Activated CD4-positive, alpha-beta T cell treated with anti-CD3 and anti-CD28 coated beads for 1 hour (primary cell): ENCODE data around the gene ADGRD2.

Source experiments
- DNase-seq: peaks from one replicate; pipeline ENCODE4 v3.0.0-alpha.2; 2020

ADGRD2 gene

DNA sequence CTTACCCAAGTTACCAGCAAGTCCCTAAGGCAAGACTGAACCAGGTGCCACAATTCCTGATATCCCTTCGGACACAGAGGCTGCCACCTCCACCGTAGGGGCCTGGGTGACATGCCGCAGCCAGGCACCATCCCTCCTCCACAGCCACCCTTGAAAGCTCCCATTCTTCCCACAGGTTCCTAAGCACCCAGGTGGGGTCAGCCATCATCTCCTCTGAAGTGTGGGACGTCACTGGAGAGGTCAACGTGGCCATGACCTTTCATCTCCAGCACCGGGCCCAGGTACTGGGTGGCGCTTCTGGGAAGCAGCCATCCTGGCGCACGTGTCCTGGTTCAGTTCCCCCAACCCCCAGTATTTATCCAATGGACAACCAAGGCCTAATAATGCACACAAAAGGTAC lies 8.2 kb downstream of the ADGRD2 start:
- DNase-seq, result no peak

DNA sequence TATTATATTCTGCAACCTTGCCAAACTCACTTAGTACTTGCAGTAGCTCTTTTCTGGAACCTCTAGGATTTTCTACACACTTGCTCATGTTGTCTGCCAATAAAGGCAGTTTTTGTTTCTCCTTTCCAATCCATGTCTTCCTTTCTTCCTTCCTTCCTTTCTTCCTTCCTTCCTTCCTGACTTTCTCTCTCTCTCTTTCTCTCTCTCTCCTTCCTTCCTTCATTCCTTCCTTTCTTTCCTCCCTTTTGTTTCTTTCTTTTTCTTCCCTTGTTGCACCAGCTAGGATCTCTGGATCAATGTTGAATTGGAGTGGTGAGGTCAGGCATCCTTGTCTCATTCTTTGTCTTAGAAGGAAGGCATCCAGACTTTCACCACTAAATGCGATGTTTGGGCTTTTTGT lies 12.5 kb downstream of the ADGRD2 start:
- no peak for DNase-seq

DNA sequence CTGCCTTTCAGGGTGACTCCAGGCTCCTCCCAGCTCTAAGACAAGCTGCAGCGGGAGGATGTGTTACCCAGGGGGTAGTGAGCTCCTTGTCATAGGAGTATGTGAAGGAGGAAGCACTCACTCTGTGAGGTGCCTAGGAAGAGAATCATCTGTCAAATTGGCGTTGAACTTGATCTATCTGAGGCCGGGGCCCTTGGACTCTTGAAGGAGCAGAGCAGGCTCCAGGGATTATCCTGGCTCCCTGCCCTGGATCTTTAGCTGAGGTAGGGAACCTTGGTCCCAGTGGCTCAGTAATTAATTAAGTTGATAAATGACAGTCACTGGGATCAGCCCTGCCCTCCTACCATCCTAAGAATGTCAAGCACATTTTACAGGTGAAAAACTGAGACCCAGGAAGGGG lies 15.5 kb downstream of the ADGRD2 start:
- DNase-seq, result no peak

DNA sequence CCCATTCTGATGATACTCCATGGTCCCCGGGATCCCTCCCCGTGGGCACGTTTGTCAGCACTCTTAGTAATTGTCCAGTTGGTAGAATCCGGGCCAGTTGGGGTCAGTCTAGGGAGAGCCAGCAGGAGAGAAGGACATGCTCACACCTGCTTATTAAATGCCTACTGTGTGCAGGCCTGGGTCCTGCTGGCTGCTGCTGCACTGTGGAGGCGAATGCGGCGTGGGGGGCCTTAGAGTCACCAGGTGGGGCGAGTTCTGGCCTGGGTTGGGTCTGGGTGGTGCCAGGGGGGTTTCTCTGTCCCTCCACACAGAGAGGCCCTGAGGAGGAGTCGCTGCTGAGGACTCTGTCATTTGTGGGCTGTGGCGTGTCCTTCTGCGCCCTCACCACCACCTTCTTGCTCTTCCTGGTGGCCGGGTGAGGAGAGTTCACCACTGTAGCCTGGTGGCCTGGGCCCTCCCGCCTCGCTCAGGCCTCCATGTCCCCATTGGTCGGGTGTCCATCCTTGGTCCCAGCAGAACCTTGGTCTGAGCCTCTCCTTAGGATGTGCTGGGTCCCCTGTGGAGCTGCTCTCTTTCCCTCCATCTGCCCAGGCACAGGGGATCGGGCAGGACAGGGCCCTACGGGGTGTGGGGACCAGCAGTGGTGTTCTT lies 17.3 kb downstream of the ADGRD2 start:
- no peak for DNase-seq

DNA sequence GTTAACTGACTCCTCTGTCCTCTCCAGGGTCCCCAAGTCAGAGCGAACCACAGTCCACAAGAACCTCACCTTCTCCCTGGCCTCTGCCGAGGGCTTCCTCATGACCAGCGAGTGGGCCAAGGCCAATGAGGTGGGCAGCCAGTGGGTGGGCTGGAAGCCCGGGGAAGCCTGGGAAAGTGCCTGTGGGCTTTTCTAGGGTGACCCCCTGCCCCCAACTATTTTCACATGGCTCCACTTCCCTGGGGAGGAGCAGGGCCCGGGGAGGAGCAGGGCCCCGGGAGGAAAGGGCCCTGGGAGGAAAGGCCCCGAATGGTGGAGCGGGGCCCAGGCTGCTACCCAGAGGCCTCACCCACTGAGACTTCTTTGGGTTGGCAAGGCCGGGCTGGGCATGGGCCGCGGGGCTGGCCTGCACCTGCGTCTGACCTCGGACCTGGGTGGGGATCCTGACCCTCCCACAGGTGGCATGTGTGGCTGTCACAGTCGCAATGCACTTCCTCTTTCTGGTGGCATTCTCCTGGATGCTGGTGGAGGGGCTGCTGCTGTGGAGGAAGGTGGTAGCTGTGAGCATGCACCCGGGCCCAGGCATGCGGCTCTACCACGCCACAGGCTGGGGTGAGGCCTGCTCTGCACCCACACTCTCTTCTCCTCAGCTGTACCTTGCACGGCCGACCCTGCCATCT lies 17.9 kb downstream of the ADGRD2 start:
- DNase-seq, result no peak

DNA sequence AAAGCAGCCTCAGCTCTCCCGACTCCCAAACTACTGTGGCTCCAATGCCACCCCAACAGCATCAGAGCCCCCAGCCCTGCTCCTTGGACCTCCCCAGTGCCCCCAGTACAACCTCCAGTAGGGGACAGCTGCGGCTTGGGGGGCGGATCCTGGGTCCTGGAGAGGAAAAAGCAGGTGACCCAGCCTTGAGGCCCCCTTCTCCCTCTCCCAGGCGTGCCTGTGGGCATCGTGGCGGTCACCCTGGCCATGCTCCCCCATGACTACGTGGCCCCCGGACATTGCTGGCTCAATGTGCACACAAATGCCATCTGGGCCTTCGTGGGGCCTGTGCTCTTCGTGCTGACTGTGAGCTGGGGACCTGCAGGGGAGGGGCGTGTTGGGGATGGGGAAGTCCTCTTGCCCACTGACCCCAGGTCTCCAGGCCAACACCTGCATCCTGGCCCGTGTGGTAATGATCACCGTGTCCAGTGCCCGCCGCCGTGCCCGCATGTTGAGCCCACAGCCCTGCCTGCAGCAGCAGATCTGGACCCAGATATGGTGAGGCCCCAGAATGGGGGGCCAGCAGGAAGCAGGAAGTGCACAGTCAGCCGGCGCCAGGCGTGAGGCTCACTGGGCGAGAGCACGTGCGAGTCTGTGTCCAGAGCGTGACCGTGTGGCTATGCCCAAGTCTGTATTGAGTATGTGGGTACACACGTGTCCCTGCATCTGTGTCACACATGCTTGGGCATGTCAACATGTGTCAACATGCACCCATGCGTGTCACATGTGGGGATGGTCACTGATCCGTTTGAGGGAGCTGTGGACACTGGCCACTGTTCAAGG lies 19.0 kb downstream of the ADGRD2 start:
- DNase-seq, result no peak

DNA sequence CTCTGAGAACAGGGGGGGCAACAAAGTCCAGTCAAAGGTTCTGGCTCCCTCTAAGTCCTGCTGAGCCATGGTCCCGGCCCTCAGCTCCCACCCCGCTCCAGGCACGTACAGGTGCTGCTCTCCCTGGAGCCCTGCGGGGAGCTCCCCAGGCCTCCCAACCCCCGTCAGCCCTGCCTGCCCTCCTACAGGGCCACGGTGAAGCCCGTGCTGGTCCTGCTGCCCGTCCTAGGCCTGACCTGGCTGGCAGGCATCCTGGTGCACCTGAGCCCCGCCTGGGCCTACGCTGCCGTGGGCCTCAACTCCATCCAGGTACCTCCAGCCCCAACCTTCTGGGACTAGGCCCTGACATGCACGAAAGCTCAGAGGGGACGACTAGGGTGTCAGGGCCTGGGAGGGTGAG lies 20.1 kb downstream of the ADGRD2 start:
- no peak for DNase-seq

DNA sequence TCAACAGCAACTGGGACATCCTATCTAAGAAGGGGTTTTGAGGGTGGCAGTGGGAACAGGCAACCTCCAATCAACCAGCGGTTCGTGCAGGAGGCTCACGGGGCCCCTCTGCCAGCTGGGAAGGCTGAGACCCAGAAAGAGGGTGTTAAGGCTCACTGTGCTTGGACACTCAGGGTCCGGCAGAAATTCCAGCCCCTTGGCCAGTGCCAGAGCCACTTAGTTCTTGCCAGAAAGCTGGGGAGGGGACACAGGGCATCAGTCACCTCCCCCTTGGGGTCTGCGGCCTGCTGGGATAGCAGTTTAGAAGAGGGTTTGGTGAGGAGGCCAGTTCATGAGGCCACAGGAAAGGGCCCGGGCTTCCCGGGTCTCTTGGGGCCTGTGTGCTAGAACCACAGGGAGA lies 20.5 kb downstream of the ADGRD2 start:
- no peak for DNase-seq

DNA sequence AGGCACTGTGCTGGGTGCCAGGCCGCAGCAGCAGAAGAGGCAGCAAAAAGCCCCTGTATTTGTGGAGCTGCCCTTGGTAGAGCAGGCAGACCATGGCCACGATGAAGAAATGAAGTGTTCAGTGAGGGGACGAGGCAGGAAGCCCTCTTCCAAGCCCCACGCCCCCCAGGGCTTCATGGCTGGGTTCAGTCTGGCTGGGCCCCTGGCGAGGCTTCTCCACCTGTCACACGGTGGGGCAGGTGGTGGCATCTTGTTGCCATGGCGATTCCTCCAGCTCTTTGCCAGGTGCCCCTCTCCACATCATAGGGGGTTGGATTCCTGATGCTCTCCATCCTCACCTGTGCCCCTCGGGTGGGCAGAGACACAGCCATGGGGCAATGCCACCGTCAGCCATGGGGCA lies 21.5 kb downstream of the ADGRD2 start:
- no peak for DNase-seq

DNA sequence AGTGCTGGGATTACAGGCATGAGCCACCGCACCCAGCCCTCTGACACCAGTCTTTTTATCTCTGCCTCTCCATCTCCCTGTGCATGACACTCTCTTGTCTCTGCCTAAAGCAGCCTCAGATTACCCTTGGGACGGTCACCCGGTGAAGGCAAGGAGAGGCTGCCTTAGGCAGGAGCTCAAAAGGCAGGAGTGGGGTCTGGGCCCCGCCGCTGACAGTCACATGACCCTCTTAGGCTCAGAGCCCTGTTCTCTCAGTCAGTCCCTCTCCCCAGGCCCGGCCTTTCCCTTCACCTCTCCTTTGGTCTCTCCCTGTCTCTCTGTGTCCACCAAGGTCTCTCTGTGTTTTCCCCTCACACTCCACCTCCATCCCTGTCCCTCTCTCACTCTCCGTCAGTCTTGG lies 22.5 kb downstream of the ADGRD2 start:
- DNase-seq, result no peak

DNA sequence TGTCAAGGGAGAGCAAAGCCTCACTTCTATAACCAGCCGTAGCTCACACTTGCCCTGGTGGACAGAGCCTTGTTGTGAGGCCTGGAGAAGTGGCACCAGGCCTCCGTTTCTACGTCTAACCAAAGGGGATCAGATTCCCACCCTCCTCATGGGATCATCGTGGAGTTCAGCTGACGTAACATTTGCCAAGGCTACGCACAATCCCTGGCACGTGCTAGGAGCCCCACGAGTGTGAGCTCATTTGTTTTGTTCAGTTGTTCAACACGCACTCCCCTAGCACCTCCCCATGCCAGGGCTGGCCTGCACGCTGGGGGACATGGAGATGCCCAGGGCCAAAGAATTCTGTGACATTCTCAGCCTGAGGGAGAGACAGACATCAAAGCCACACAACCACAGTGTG lies 23.1 kb downstream of the ADGRD2 start:
- DNase-seq, result no peak

DNA sequence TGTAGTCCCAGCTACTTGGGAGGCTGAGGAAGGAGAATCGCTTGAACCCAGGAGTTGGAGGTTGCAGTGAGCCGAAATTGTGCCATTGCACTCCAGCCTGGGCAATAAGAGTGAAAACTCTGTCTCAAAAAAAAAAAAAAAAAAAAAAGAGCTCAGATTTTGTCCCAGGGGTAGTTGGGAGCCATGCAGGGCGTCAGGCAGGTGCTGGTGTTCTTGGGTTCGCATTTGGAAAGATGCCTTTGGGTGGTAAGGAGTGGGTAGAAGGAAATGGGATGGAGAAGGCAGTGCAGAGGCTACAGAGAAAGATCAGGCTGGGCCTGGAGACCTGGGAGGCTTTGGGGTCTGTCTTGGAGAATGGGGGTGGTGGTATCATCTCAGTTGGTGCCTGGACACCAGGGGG lies 23.9 kb downstream of the ADGRD2 start:
- no peak for DNase-seq

DNA sequence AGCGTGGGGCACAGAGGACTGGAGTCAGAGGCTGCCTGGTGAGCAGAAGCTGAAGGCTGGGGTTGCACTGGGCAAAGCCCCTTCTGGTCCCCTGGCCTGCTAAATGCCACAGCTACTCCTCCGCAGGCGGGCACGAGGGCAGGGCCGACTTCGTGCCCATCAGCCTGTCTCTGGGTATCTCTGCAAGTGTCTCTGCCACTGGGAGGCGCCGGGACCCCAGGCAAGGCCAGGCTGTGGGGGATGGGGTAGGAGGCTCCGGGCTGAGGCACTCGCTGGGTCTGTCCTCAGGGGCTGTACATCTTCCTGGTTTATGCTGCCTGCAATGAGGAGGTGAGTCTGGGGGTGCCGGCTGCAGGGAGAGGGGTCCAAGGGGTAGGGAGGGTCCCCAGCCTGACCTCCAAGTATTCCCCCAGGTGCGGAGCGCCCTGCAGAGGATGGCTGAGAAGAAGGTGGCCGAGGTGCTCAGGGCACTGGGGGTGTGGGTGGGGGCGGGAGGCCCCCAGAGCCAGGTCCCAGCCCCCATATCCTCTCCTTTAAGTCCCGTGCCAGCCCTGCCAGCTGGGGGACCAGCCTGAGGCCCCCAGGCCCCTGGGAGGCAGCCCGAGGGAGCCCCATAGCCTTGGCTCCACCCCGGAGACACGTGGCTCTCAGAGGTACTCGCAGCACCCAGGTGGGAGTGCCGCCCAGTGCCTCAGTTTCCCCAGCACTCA lies 25.1 kb downstream of the ADGRD2 start:
- no peak for DNase-seq

DNA sequence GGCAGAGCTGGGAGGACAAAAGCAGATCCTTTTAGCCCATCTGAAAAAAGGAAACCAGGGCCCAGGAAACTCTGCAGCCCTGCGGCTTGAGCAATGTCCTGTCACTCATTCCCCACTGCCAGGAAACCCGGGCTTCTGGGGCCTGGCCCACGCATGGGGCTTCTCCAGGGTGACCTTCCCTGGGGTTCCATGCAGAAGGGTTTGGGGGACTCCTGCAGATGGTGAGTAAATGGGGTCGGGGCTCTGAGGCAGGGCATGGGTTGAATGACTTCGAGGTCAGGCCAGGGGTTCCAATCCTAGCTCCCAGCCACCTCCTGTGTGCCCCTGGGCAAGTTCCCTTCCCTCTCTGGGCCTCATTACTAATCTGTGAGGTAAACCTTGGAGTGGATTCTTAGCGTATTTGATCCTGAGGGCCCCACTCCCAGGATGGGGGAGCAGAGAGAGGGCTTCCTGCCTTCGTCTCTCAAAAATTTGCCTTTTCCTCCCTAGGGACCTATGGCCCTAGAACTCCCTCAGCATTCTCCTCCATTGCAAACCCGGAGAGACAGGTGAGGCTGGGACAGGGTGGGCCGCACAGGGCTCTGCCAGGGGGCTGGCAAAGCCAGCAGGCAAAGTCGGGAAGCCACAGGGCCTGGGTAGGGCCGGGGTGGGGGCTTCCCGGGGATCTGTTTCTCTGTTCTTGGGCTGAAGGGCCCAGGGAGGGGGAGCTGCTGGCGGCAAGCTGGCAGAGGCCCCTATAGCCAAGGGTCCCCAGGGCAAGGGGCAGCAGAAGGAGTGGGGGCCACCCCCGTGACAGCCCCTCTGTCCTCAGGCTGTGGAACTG lies 25.8 kb downstream of the ADGRD2 start:
- DNase-seq, result no peak

DNA sequence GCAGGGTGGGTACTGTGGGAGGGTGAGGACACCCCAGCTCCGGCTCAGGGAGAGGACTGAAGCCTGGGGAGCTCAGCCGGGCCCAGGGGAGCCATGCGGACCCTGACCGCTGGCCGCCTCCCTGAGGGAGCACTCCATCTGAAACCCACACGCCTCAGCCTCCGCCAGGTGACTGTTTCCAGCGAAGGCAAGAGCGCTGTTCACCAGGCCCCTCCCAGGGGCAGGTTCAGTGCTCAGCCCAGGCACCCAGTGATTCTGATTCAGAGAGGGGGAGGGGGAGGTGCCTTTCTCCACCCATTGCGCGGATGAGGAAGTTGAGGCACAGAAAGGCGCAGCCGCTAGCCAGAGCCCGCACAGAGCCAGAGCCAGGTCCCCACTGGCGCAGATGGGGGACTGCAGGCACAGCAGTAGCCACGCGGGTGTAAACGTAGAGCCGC lies 27.0 kb downstream of the ADGRD2 start:
- no peak for DNase-seq

DNA sequence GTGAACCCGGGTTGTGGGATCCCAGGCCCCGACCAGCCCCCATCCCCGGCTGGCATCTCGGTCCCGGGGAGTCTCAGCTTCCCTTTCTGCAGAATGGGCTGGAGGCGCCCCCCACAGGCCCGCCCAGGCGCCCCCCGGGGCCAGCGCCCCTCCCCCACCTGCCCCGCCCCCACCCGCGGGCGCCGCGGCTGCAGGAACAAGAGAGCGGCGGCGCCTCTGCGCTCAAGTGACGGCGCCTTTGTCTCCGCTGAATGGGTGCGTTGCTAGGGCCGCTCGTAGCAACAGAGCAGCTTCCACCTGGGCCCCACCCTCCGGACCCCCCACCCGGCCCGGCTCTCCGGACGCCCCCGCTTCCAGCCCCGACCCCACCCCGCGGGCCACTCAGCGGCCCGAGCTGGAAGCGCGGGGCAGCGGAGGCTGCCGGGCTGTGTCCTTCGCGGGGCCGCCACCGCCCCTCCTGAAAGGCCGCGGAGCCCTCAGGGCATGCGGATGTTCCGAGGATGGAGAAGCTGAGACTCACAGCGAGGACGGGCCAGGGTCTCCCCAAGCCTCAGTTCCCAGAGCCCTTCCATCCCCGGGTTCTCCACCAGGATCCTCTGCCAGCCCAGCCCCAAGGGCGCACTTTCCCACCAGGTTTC lies 27.5 kb downstream of the ADGRD2 start:
- no peak for DNase-seq

DNA sequence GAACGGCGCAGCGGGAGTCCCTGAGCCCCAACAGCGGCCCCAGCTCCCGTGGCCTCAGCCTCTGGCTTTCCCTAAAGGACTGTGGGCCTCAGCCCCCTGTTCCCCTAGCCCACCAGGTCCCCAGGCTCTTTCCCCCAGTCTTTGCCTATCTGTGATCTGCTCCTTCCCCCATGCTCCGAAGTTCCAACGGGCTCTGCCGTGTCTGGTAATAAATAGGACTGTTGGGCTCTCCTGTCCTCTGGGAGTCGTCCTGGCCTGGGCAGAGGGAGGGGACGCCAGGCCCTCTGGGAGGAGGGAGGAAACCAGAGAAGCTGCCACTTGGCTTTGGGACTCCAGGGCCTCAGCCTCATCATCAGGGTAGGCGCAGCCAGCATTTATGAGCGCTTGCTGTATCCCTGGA lies 28.1 kb downstream of the ADGRD2 start:
- no peak for DNase-seq

DNA sequence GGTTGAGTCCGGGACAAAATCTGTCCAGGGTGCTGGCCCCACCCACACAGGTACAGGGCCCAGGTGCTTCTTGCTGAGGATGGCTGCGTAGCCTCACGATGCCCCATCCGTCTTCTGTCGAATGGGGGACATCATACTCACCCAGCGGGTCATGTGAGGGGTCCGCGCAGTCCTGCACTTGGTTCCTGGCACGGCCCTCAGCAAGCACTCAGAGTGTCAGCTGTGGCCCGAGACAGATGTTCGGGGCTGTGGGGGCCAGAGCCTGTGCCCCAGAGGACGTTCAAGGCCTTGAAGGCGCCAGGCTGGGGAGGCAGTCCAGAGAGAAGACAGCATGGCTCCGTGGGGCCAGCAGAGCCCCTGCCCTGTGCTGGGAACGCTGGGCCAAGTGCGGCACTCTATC lies 29.1 kb downstream of the ADGRD2 start:
- DNase-seq, result no peak

DNA sequence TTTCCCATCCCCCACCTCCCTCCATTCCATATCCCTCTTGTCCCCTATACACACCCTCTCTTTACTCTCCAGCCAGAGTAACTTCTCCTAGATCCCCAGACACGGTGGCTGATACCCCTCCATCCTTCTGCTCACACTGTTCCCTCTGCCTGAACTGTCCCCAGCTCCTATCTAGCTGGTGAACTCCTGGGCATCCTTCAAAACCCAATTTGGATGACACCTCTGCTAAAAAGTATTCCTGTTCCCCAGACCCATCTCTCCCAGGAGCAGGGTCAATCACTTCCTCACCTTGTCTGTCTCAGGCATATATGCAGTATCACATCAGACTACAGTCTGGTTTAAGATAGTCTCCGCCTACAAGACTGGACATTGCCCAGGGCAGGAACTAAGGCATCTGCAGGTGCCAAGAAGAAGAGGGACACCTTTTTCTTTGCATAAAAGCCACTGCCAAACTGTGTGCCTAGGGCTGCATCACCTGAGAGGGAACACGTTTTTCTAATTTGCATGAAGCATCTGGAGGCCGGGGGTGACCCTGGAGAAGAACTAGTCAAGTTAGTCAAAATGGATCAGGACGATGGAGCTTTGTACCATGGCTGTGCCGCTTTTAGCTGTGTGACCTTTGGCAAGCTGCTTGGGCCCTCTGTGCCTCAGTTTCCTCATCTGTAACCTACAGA lies 29.8 kb downstream of the ADGRD2 start:
- DNase-seq, result no peak

DNA sequence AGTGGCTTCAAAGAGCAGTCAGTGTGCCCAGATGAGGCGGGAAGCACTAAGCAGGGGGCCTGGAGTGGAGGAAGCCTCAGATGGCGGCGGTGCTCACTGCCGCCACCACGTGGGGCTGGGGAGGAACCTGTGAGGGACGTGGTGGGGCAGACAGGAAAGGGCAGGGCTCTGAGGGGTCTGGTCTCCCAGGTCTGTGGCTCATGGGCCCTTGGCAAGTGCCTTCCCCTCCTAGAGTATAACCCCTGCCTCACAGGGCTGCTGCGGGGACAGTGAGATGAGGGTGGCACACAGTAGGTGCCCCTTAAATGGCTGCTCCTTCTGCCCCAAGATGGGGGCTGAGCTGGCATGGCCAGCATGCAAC lies 30.4 kb downstream of the ADGRD2 start:
- no peak for DNase-seq

DNA sequence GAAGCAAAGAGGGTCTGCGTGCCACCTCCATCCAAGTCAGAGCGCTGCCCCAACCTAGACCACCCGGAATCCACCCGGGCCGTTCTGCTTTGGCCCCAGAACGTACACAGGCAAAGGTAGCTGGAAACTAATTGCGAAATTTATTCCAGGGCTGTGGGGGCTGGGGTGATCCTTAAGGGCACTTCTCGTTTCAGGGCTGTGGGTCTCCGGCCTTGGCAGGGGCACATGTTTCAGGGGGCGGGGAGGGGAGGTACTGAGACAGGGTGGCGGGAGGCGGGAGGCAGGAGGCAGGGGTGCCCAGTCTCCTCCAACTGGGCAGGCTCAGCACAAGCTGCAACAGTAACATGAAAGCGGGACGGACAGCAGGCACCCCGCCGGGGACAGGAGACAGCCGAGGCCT lies 30.9 kb downstream of the ADGRD2 start:
- DNase-seq, result no peak
